COLO829 (cell line): ENCODE results near the gene SAAL1.

Experiments
- DNase-seq: peaks from one replicate; pipeline ENCODE4 v3.0.0; 2012; ENCODE audit warnings: low spot score

Gene SAAL1

DNA sequence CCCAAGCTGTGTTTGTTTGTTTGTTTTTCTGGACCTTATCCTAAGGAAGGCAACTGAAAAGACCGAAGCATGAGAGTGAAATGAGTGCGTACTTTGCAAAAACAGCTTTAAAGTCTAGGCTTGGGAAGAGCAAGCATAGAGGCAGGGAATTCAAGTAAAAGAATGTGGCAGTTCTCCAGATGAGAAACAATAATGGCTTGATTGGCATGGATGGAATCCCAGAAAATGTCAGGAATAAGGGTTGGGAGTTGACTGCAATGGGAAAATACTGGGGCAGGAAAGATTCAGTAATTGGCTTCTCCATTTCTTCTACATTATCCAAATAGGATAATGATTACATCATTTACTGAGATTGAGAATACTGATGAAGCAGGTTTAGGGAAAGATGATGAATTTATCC, 17.5 kb downstream of the SAAL1 start:
- DNase-seq: no peak

DNA sequence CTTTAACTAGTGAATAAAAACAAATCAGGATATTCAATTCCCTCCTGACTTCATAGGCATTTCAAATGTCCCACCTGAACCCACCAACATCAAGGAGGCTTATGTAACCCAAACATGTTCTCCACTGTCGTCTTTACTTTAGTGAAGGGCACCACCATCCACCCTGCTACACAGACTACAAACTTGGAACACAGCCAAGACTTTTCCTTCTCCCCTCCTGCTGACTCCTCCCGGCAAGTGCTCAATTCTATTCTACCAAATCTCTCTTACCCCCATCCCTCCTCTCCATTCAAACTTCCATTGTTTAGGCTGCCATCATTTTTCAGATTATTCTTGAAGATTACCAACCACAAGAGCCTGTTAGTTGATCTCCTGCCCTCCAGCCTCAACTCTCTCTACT, 24.3 kb downstream of the SAAL1 start:
- no peak for DNase-seq

DNA sequence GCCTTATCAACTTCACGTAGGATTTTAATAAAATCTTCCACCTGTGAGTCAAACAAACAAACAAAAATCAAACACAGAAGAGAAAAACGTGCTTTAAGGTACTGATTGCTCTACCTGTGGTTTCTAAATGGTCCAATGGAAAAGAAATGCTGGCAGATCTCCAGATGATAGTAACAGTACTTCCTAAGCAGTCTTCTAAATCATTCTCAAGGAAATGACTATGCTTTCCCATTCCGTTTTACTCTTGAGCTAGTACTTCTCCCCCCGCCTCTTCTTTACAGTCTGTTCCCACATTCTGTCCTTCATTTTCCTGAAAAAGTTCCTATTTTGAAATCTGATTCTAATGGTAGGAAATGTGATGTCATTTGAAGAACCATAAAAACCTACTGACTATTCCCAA, 25.4 kb downstream of the SAAL1 start:
- DNase-seq: no peak

DNA sequence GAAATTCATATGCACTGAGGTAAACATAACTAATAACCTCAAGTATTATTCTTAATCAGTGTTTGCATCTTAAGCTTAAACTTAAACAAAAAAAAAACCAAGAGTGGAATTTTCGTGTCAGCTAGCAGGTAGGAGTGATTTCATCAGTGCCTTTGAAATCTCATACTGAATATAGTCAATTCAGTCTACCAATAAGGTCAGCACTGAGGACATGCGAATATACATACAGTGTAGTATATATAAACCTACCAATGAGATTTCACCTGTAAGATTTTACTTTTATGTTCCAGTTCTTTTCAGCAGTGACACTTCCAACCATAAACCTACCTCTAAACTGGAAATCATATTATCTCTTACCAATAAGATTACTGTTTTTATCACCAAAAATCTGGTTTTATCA, 27.0 kb downstream of the SAAL1 start:
- no peak for DNase-seq

DNA sequence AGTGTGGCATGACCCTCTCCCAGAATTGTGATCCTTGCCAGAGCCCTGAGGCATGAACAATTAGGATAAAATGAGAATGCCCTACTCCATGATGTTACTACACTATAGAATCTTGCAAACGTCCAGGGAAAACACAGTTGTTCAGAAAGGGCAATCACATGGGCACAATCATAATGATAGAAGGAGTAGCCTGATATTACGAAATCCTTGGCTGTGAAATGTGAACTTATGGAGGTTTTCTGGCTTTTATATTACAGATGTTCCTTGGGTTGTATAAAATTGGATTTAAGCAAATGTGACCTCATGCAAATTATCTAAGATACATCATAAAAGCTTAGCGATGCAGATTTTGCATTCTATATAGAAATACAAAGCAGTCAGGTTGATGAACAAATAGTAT, 30.4 kb downstream of the SAAL1 start:
- no peak for DNase-seq

DNA sequence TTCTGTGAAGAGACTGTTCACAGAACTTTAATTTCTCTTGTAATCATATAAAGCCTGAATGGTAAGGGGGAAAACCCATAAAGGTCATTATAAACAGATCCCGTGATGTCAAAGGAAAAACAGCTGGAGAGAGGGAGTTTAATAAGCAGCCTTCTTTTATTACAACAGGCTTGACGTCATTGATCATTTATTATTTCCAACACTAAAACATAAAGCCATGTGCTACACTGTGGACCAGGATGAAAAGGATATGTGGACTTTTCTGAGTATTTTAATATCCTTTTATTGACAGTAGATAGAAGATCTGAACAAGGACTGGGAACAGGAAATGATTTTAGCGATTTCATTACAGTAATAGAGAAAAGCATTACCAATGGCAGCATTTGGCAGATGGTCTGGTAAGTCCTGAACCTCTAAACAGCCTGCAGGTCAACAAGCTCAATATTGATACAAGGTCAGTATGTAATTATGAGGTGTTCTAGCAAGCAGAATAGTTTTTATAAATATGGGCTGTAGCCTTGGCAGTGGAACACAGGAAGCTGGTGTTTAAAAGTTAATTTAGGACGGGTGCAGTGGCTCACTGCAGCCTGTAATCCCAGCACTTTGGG, 34.7 kb downstream of the SAAL1 start:
- DNase-seq: no peak

DNA sequence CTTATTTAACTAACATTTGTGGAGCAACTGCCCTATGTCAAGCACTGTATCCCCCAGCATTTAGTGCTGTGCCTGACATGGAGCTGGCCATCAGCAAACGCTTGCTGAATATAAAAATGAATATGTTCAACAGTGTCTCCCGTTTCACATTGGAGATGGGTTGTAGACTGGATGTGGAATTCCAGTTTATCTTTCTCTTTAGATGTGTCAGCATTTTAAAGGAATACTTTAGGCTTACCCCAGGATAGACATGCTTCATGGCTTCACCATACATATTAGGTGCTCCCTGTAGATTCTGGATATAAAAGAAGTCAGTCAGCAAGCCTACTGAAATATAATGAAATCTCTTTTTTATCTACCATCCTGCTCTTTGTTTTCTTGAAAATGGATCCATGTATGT, 38.5 kb downstream of the SAAL1 start:
- no peak for DNase-seq

DNA sequence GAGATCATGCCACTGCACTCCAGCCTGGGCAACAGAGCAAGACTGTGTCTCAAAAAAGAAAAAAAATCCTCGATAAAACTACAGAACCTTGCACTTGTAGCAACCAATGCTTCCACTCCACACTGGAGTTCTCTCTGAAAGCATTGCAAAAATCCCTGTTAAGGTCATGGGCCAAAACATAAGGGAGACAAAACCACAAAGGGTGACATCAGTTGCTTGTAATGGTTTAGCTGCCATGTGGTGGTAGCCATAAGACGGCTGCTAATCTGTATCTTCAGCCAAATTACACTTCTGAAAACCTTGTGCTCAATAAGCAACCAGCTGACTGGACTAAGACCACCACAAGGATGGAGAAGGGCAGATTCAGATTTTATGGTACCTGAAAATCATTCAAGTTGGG, 39.3 kb downstream of the SAAL1 start:
- no peak for DNase-seq

DNA sequence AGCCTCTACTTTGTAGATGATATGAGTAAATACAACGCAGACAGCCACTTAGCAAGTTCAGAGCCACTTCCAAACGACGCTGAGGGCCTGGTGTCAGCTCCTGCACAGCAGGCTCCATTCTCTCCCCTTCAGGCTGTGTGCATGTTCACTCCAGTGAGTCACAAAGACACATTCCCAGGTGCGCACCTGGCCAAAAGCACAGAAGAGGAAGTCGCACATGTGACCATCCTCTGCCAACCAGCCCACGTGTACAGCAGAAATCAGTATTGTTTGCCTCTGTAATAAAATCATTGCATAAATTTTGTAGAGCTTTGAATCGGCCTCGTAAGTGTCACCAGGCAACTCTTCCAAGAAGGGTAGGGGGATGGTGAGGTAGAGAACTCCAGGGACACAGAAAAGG, 40.3 kb downstream of the SAAL1 start:
- no peak for DNase-seq

DNA sequence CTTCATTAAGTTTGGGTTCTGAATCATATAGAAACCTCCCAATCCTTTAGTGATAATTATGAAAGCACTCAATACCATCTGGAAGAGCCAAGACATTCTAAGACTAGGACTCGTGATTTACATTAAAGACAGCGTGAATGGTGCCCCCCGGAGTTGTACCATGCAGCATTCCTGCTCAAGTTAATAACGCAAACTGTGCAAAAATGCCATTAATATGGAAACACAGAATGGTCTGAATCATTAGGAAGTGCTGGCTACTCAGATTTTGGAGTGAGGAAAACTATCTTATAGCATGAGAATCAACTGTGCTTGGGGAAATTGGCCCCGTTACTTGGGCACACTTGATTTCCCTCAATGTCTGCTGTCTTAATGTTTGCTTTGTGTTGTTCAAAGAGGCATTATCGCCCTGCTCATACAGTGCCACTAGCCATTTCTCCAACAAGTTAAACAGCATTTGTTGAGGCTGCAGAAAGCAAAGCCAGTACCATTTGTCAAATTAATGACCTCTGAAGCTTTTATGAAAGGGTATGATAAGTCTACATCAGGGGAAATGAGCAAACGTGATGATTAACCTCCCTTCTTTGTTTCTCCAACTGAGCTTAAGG, 41.3 kb downstream of the SAAL1 start:
- DNase-seq: no peak

DNA sequence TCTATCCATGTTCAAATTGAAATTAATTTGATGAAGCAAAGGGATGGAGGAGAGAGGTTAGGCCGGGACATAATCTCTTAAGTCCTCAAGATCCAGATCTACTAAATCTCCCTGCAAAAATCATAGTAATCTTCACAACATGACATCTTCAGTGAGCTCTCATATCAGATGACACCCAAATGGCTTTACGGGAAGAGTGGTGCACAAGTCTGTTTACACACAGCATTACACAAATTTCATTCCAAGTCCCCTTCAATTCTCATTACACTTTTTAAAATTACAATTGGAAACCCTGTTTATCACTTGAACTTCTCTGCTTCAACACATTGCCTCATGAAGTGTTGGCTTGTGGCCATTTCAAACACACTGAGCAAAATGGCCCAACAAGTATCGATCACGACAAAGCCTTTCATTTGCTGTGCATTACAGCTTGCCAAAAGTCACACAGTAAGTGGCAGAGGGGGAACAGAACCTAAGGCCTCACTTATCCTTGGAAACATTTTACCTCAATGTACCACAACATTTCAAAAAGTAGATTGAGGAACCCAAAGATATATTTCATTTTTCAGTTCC, 41.9 kb downstream of the SAAL1 start:
- DNase-seq: no peak

DNA sequence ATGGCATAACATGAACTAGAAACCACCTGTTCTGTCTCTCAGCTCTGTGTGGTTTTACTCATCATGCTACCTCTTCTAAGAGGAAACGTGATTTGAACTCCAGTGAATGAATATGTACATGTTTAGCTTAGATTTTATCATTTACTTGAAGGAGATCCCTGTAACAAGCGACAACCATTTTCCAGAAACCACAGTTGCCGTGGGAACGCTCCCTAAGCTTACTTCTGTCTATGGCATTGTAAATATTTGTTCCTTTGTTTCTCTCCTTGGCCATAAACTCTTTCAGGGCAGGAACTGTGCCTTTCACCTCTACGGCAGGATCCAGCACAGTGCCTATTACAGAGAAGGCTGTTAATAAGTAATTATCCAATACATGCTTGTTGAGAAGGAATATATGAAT, 42.8 kb downstream of the SAAL1 start:
- no peak for DNase-seq

DNA sequence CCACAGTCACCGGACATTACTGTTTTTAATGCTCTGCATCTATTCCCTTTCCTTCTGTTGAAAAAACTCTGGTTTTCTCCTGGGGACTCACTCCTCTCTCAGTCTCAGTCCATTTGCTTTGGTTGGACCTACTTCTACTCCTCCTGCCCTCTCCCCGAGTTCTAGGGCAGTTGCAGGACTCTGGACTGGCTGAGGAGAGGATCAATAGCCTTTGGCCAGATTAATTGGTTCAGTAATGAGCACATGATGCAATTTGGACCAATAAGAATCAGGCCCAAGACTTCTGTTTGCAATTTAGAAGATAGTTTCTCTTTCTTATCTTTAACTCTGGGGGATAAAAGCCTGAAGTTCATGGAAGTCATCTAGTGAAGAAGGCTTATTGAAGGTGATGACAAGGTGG, 44.5 kb downstream of the SAAL1 start:
- no peak for DNase-seq

DNA sequence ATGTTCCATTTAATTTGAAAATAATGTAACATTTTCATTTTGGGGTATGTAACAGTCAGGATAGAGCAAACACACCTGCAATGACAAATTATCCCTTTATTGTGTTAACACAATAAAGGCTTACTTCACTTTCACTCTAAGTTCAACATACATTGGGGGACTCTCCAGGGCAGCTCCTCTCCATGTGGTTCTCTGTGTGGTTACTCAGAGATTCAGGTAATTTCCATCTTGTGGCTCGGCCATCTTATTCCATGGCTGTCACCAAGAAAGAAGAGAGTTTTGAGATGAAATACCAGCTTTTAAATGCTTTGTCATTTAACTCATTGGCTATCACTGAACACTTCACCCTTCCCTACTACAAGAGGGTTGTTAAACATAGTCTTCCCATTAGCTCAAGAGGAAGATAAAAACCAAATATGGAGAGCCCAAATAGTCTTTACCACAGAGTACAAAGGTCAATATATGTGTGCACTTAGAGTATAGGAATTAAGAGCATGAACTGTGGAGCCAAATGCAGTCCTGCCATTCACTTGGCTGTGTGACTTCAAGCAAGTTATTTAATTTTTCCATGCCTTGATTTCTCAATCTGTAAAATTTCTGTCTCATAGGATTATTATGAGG, 49.2 kb downstream of the SAAL1 start:
- DNase-seq: no peak

DNA sequence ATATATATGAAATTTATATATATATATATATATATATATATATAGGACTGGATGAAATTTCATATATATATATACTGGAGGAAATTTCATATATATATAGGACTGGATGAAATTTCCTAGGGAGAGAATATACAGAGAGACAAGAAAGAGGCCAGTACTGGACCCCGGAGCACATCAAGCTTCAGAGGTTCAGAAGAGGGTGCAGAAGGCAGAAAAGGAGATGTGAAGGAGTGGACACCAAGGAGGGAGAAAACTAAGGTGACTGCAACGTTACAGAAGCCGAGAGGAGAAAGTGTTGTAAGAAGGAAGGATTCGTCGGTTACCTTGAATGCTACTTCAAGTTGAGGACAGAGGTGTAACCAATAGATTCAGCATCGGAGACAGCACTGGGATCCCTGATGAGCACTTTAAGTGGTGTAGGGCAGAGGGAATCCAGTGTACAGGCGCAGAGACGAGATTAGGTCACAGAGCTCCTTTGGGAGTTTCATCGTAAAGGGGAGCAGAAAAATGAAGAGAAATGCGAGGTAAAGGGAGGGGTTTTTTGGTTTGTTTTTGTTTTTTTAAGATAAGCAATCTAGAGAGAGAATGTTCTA, 51.3 kb downstream of the SAAL1 start:
- no peak for DNase-seq

DNA sequence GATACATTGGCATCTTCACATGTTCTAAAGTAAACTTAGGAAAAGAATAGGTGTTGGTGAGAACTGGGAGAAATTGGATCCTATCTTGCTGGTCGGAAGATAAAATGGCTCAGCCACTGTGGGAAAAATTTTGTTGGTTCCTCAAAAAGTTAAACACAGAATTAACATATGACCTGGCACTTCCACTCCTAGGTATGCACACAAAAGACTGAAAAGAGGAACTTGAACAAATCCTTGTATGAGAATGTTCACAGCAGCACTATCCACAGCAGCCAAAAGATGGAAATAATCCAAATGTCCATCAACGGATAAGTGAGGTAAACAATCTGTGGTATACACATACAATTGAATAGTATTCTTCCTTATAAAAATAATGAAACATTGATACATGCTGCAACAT, 55.0 kb downstream of the SAAL1 start:
- DNase-seq: no peak

DNA sequence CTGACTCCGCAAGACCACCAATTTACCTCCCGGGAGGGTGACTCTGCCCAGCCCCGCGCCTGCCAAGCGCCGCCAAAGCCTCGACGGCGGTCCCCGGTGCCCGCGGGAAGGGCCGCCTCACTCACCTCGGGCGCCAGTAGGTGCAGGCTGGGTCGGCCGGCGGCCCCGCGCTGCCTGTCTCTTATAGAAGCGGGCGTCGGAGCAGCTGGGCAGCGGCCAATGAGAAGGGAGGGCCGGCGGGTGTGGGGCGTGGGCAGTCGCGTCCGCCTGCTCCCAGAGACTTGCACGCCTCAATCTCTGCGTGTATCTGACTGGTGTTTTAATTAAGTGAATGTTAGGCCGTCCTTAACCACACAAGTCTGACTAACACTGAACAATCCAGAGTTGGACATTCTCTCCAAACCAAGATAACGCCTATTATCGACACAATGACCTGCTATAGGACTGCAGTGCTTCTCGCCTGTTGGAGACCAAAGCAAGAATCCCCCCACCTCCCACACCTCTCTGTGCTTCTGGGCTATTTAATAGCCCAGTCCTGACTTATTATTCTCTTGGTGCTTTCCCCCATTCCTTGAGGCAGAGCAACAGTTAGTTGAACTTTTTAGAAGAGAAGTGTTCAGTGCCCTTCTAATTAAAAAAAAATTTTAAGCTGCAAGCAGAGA, 59.6 kb downstream of the SAAL1 start, which contains the start of gene TPH1:
Gene TPH1 (minus strand): TSS at position 154 of the 662 bp plus-strand sequence. CDS start 5,507 bp downstream, outside the sequence.
- DNase-seq: peak; percentile 22

DNA sequence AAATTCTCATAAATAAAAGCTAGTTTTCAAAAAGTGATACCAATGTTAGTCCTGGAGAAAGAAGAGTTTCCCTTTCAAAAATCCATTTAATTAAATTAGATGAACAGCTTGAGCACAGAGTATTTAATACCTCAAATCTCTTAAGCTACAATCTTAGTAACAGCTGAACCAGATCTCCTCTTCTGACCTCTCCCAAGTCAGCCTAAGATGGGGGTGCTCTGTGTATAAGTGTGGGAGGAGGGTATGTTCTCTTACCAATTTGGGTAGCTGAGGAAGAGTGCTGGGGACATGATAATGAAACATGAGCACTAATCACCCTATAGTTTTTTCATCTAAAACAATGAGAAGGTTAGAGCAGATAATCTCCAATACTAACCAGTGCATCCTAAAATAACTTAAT, 69.4 kb downstream of the SAAL1 start:
- no peak for DNase-seq
